ENCODE results near the gene MXRA8.
"Not testable (repeated sequence)": the region's sequence is repeated elsewhere in the genome, so short reads cannot be mapped to it uniquely, and the experiment has no call there.

Gene MXRA8, protein sequence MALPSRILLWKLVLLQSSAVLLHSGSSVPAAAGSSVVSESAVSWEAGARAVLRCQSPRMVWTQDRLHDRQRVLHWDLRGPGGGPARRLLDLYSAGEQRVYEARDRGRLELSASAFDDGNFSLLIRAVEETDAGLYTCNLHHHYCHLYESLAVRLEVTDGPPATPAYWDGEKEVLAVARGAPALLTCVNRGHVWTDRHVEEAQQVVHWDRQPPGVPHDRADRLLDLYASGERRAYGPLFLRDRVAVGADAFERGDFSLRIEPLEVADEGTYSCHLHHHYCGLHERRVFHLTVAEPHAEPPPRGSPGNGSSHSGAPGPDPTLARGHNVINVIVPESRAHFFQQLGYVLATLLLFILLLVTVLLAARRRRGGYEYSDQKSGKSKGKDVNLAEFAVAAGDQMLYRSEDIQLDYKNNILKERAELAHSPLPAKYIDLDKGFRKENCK
- 0.26 to 0.77 (median 0.35) reads per million in 3 donors for total RNA-seq

DNA sequence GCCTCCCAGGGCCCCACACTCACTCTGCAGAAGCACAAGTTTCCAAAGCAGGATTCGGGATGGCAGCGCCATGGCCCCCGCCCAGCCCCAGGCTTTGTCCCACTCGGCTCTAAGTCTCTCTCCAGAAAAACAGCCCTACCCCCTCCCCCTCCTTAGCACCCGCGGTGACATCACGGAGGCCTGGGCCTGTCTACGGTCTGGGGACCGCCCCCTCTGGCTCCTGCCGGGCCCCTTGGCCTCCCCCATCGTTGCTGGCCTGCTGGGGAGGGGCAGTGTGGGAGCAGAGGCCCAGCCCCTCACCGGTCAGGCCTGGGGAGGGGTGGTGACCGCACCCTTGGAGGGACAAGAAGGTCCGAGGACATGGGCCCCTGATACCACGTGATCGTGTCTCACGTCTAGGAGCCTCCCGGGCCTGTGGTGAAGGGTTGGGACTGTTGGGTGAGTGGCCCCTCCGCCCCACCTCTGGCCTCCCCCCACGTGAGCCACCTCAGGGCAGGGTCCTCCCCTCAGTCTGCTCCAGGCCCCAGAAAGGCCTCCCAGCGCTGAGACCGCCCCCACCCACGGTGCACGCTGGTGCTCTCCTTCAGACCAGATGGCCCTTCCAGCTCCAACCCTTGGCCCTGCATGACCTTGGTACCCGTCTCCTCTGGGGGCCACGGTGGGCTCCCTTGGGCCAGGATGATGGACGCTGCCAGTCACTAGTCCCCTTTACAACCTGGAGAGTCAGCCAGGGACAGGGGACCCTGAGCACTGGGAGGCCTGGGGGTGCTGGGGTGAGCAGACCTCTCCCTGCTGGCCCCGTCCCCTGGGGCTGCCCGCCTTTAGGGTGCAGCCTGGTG lies at the start of gene MXRA8:
Gene MXRA8, minus strand, starts transcription at position 123 of the 839 bp plus-strand sequence. Its CDS starts 51 bp downstream, at position 72.
- peaks cover 24% of the 10 kb centered on the region for H3K4me1 ChIP-seq (ENCODE audit: control insufficient read depth, insufficient read depth, low read length, poor library complexity, severe bottlenecking)
- H3K9me3 ChIP-seq (ENCODE audit: control insufficient read depth, low read length), result no peaks in the 10 kb centered on the region
- DNase-seq, result no peak
- no peaks in the 10 kb centered on the region for H3K36me3 ChIP-seq (ENCODE audit: control insufficient read depth, insufficient read depth, low read length)
- H3K4me3 ChIP-seq (ENCODE audit: insufficient read depth, low read depth, low read length, poor library complexity, severe bottlenecking), result no peak within 1 kb of the TSS
- peaks cover 19% of the 10 kb centered on the region for H3K27me3 ChIP-seq (replicated peaks; ENCODE audit: control insufficient read depth, insufficient read depth, low read length, poor library complexity, severe bottlenecking)
- H3K27ac ChIP-seq (ENCODE audit: insufficient read depth, low read length, poor library complexity, severe bottlenecking), result no peak within 1 kb of the TSS

DNA sequence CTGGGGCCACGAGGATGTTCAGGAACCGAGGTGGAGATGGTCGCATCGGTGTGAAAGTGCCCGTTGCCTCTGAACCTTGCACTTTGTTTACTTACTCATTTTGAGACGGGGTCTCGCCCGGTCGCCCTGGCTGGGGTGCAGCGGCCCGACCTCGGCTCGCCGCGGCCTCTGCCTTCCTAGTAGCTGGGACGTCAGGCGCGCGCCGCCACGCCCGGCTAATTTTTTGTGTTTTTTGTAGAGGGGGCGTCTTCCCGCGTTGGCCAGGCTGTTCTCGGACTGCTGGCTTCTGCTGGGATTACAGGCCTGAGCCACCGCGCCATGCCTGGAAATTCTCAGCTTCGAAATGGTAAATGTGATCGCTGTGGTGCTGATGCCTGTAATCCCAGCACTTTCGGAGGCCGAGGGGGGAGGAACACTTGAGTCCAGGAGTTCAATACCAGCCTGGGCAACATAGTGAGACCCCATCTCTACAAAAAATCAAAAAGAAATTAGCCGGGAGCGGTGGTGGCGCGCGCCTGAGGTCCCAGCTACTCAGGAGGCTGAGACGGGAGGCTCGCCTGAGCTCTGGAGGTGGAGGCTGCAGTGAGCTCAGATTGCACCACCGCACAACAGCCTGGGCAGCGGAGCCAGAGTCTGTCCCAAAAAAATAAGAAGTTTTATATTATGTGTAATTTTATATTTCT lies 49.4 kb upstream of the MXRA8 start:
- H3K4me1 ChIP-seq (ENCODE audit: control insufficient read depth, insufficient read depth, low read length, poor library complexity, severe bottlenecking), result peaks cover 15% of the 10 kb centered on the region
- peak overlapping the region; percentile 97 for H3K4me3 ChIP-seq (ENCODE audit: insufficient read depth, low read depth, low read length, poor library complexity, severe bottlenecking)
- DNase-seq, result peak in 1 of 3 donors; percentile 15
- peaks cover 20% of the 10 kb centered on the region for H3K36me3 ChIP-seq (ENCODE audit: control insufficient read depth, insufficient read depth, low read length)
- no peaks in the 10 kb centered on the region for H3K9me3 ChIP-seq (ENCODE audit: control insufficient read depth, low read length)
- H3K27me3 ChIP-seq (replicated peaks; ENCODE audit: control insufficient read depth, insufficient read depth, low read length, poor library complexity, severe bottlenecking), result no peaks in the 10 kb centered on the region
- H3K27ac ChIP-seq (ENCODE audit: insufficient read depth, low read length, poor library complexity, severe bottlenecking), result peak overlapping the region; percentile 84

DNA sequence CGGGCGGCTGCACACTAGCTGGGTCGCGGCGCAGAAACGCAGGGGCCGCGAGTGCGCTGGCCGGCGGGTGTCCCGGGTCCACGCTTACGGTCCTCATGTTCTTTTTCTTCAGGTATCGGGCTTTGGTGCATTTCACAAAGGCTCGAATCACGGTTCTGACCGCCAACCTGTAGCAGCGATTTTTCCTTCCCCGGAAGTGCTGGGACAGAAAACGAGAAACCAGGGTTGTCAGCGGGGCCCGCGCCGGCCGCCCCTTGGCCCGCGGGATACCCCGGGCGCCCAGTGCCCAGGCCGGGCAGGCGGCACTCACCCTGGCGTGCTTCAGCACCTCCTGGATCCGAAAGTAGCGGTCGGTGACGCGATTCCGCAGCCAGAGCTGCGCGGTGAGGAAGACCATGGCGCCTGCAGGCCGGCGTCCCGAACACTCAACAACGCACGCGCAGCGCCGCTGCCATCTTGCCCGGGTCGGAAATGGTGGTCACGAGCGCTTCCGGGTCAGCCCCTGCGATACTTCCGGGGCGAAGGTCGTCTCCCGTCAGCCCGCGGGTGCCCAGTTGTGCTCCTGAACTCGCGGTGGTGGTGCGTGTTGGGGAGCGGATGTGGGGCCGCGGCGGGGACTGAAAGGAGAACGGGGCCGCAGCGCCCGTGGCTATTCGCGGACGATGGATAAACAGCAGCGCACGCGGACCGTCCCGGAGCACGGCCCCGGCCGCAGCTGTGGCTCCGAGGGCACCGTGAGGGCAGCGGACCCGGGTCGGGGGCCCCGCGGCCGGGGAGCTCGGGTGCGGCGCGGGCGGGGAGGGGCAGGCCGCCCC lies 48.7 kb upstream of the MXRA8 start, which contains the start of gene MRPL20:
Gene MRPL20, minus strand, starts transcription at position 473 of the 815 bp plus-strand sequence. Its CDS starts 76 bp downstream, at position 397.
- H3K4me1 ChIP-seq (ENCODE audit: control insufficient read depth, insufficient read depth, low read length, poor library complexity, severe bottlenecking), result peaks cover 15% of the 10 kb centered on the region
- H3K27ac ChIP-seq (ENCODE audit: insufficient read depth, low read length, poor library complexity, severe bottlenecking), result peak within 1 kb of the TSS; percentile 84
- no peaks in the 10 kb centered on the region for H3K9me3 ChIP-seq (ENCODE audit: control insufficient read depth, low read length)
- no peaks in the 10 kb centered on the region for H3K27me3 ChIP-seq (replicated peaks; ENCODE audit: control insufficient read depth, insufficient read depth, low read length, poor library complexity, severe bottlenecking)
- peaks cover 27% of the 10 kb centered on the region for H3K36me3 ChIP-seq (ENCODE audit: control insufficient read depth, insufficient read depth, low read length)
- H3K4me3 ChIP-seq (ENCODE audit: insufficient read depth, low read depth, low read length, poor library complexity, severe bottlenecking), result peak within 1 kb of the TSS; percentile 97
- peak; percentile 91 to 95 (median 94) for DNase-seq

DNA sequence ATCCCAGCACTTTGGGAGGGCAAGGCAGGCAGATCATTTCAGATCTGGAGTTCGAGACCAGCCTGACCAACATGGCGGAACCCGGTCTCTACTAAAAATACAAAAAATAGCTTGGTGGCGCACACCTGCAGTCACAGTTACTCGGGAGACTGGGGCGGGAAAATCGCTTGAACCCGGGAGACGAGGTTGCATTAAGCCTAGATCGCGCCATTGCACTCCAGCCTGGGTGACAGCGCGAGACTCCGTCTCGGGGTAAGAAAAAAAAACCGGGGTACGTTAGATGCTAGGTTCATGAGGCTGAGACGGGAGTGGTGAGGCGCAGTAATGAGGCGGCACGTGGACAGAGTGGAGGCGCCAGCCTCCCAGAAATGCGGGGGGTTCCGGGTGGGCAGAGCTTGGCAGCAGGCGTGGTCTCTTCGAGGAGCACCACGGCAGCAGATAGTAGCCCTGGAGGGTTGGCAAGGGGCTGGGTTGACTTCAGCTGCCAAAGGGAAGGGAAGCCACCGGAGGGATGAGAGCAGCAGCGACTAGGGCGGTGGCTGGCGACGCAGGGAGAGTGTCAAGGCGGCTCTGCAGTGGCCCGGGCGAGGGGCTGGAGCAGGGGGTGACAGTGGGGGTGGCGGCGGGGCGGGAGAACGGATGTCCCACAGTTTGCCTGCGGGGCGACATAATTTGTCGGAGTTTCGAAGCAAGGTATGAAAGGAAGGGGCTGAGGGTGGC lies 47.9 kb upstream of the MXRA8 start:
- Histone ChIP-seq H3K27ac (ENCODE audit: insufficient read depth, low read length, poor library complexity, severe bottlenecking) (peak overlapping the region; percentile 84), H3K36me3 (ENCODE audit: control insufficient read depth, insufficient read depth, low read length) (peaks cover 33% of the 10 kb centered on the region), H3K4me3 (ENCODE audit: insufficient read depth, low read depth, low read length, poor library complexity, severe bottlenecking) (peak overlapping the region; percentile 97), H3K4me1 (ENCODE audit: control insufficient read depth, insufficient read depth, low read length, poor library complexity, severe bottlenecking) (peaks cover 15% of the 10 kb centered on the region), H3K9me3 (ENCODE audit: control insufficient read depth, low read length) (no peaks in the 10 kb centered on the region), H3K27me3 (replicated peaks; ENCODE audit: control insufficient read depth, insufficient read depth, low read length, poor library complexity, severe bottlenecking) (no peaks in the 10 kb centered on the region)
- no peak for DNase-seq

DNA sequence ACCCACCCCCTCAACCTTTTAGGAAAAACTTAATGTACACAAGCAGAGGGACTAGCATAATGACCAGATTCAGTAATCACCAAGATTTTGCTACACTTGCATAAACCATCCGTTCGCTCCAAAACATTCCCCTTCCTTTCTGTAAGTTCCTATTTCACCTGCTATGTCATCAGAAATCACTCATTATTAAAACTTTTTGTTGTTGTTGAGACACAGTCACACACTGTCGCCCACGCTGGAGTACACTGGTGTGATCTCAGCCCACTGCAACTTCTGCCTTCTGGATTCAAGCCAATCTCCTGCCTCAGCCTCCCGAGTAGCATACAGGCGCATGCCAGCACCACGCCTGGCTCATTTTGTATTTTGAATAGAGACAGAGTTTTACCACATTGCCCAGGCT lies 45.3 kb upstream of the MXRA8 start:
- H3K36me3 ChIP-seq (ENCODE audit: control insufficient read depth, insufficient read depth, low read length), result peaks cover 33% of the 10 kb centered on the region
- H3K27me3 ChIP-seq (replicated peaks; ENCODE audit: control insufficient read depth, insufficient read depth, low read length, poor library complexity, severe bottlenecking), result no peaks in the 10 kb centered on the region
- peaks cover 30% of the 10 kb centered on the region for H3K4me1 ChIP-seq (ENCODE audit: control insufficient read depth, insufficient read depth, low read length, poor library complexity, severe bottlenecking)
- H3K27ac ChIP-seq (ENCODE audit: insufficient read depth, low read length, poor library complexity, severe bottlenecking), result no peak overlapping the region
- DNase-seq, result no peak
- H3K9me3 ChIP-seq (ENCODE audit: control insufficient read depth, low read length), result no peaks in the 10 kb centered on the region
- no peak overlapping the region for H3K4me3 ChIP-seq (ENCODE audit: insufficient read depth, low read depth, low read length, poor library complexity, severe bottlenecking)

DNA sequence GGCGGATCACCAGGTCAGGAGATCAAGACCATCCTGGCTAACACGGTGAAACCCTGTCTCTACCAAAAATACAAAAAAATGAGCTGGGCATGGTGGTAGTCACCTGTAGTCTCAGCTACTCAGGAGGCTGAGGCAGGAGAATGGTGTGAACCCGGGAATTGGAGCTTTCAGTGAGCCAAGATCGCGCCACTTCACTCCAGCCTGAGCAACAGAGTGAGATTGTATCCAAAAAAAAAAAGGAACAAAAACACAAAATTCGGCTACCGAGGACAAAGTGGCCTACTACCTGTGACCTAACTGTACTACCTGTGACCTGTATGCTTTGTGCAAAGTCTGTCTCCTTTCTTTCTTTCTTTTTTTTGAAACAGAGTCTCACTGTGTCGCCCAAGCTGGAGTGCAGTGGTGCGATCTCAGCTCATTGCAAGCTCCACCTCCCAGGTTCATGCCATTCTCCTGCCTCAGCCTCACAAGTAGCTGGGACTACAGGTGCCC lies 44.6 kb upstream of the MXRA8 start:
- H3K4me1 ChIP-seq (ENCODE audit: control insufficient read depth, insufficient read depth, low read length, poor library complexity, severe bottlenecking), result peaks cover 36% of the 10 kb centered on the region
- not testable (repeated sequence) for DNase-seq; H3K4me3 ChIP-seq (ENCODE audit: insufficient read depth, low read depth, low read length, poor library complexity, severe bottlenecking)

DNA sequence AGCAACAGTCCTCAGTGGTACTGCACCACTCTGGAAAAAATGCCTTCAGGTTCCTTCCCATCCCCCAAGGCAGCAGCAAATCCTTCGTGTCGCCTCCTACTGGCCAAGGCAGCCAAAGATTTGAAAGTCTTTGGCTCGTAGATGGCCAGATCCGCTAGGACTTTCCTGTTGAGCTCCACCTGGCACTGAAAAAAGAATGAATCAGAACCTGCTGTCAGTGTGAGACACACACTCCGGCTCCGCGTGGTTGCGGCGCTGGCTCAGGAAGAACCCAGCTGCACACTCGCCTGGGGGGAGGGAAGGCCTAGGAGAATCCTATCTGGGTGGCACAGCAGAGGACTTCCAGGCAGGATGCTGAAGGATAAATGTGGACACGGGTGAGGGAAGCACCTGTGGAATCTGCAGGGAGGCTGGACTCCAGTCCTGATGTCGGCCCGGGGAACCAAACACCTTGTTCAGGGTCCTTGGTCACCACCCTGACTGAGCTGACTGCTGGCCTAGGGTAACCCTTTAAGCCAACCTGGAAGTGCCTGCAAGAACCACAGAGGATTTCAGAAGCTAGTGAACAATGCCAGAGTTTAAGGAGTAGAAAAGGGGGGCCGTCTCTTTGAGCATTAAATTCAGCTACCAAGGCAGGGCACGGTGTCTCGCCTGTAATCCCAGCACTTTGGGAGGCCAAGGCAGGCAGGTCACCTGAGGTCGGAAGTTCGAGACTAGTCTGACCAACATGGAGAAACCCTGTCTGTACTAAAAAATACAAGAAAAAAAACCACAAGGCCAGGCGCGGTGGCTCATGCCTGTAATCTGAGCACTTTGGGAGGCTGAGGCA lies 43.9 kb upstream of the MXRA8 start:
- Histone ChIP-seq H3K27ac (ENCODE audit: insufficient read depth, low read length, poor library complexity, severe bottlenecking) (no peak overlapping the region), H3K4me1 (ENCODE audit: control insufficient read depth, insufficient read depth, low read length, poor library complexity, severe bottlenecking) (peaks cover 39% of the 10 kb centered on the region), H3K9me3 (ENCODE audit: control insufficient read depth, low read length) (no peaks in the 10 kb centered on the region), H3K27me3 (replicated peaks; ENCODE audit: control insufficient read depth, insufficient read depth, low read length, poor library complexity, severe bottlenecking) (no peaks in the 10 kb centered on the region), H3K36me3 (ENCODE audit: control insufficient read depth, insufficient read depth, low read length) (peaks cover 41% of the 10 kb centered on the region), H3K4me3 (ENCODE audit: insufficient read depth, low read depth, low read length, poor library complexity, severe bottlenecking) (no peak overlapping the region)
- no peak for DNase-seq

More for the DNA sequence above, 44.6 kb upstream of the MXRA8 start:
- not testable (repeated sequence) for H3K27ac ChIP-seq (ENCODE audit: insufficient read depth, low read length, poor library complexity, severe bottlenecking); H3K27me3 ChIP-seq (replicated peaks; ENCODE audit: control insufficient read depth, insufficient read depth, low read length, poor library complexity, severe bottlenecking); H3K9me3 ChIP-seq (ENCODE audit: control insufficient read depth, low read length)
- peaks cover 35% of the 10 kb centered on the region for H3K36me3 ChIP-seq (ENCODE audit: control insufficient read depth, insufficient read depth, low read length)

DNA sequence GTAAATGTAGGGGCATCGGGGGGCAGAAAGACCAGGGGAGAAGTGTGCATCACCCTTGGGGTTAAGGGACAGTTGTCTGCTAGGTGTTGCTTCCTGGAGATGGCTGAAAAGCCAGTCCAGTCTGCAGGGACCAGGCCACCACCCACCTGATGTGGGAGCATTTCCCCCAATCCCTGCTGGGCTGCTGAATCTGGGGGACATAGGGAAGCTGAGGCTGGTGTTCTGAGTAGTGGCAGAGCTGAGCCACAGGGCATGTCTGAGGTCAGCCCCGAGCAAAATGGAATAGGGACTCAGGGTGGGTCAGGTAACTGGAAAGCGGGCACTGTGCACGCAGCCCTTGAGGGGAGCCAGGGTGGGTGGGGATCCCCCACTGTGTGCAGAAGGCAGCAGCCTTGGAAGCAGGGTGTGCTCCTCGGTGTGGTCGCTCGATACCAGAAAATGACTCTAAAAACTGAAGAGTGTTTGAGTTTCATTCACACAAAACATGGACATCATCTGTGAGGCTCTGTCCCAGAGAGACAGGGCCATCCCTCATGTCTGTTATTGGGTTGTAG lies 43.2 kb upstream of the MXRA8 start:
- no peaks in the 10 kb centered on the region for H3K9me3 ChIP-seq (ENCODE audit: control insufficient read depth, low read length)
- H3K4me1 ChIP-seq (ENCODE audit: control insufficient read depth, insufficient read depth, low read length, poor library complexity, severe bottlenecking), result peaks cover 38% of the 10 kb centered on the region

More for the DNA sequence above, 43.2 kb upstream of the MXRA8 start:
- Histone ChIP-seq H3K27me3 (replicated peaks; ENCODE audit: control insufficient read depth, insufficient read depth, low read length, poor library complexity, severe bottlenecking) (no peaks in the 10 kb centered on the region), H3K36me3 (ENCODE audit: control insufficient read depth, insufficient read depth, low read length) (peaks cover 46% of the 10 kb centered on the region), H3K27ac (ENCODE audit: insufficient read depth, low read length, poor library complexity, severe bottlenecking) (no peak overlapping the region), H3K4me3 (ENCODE audit: insufficient read depth, low read depth, low read length, poor library complexity, severe bottlenecking) (no peak overlapping the region)
- no peak for DNase-seq
